ENCODE results near the gene ERGIC1. TPM values are rescaled to one million over a fixed set of nuclear protein-coding genes. Genes with fewer than 3 reads are reported as not detected.

Gene ERGIC1
- total and polyA plus RNA-seq, 10 of the 15 experiments (the other 5 are each of a cell fraction or from before 2014, with no cell fraction given), result 8.8 to 104 (median 76.3) TPM

GRCh38 chr5:172871982-172872381 is 37.9 kb downstream of the ERGIC1 start:
- SMC1A ChIA-PET (ENCODE audit: uncharacterized antibody, unreplicated experiment), result interaction anchor here (1.3 kb wide), 1 partner anchor 43 kb away, joined by 3 read pairs; no protein-coding TSS in a partner anchor
- H3K4me3 ChIP-seq, result no peak overlapping the region
- H3K9me3 ChIP-seq (replicated peaks; ENCODE audit: control insufficient read depth, insufficient read depth, low read length), result no peaks in the 10 kb centered on the region
- H3K4me2 ChIP-seq (ENCODE audit: control insufficient read depth, insufficient read depth), result no peak overlapping the region
- ATAC-seq (no peak), DNase-seq (ENCODE audit: low read depth, low spot score) (no peak), FAIRE-seq (no peak)
- CTCF ChIA-PET, result interaction anchor here (0.6 kb wide), 1 partner anchor 10 kb away, joined by 3 read pairs; no protein-coding TSS in a partner anchor
- H2AFZ ChIP-seq (ENCODE audit: control insufficient read depth, low read depth, low read length), result no peak overlapping the region
- intact Hi-C loops (cut with micrococcal nuclease; ENCODE audit: unreplicated experiment) (no loop called here), in situ Hi-C loops (cut with MboI) (no loop called here)
- peaks cover 3% of the 10 kb centered on the region; the same call in 1 of the 2 replicates for H4K20me1 ChIP-seq (ENCODE audit: control insufficient read depth, insufficient read depth)
- peaks cover 5% of the 10 kb centered on the region for H3K79me2 ChIP-seq (ENCODE audit: control insufficient read depth, insufficient read depth, low read length)
- no TSS peak for BruUV-seq (replicated peaks)
- POLR2A ChIA-PET, result interaction anchor here (0.5 to 0.6 kb wide), 2 partner anchors 77 to 216 kb away, joined by 4 to 6 read pairs; no protein-coding TSS in a partner anchor
- H3K4me1 ChIP-seq (ENCODE audit: control insufficient read depth, insufficient read depth, low read length), result peaks cover 3% of the 10 kb centered on the region; the same call in 1 of the 2 replicates
- H3K27ac ChIP-seq (ENCODE audit: control insufficient read depth, insufficient read depth), result no peak overlapping the region
- peaks cover 0 to 4% of the 10 kb centered on the region in 2 experiments; a peak in 1 of 4 replicates for H3K36me3 ChIP-seq (ENCODE audit: control insufficient read depth in 2 of 2, insufficient read depth in 2 of 2, low read length in 1 of 2)
- WGBS (ENCODE audit: insufficient coverage, insufficient replicate concordance, low lambda C conversion rate, missing lambda C conversion rate), result 68% methylated on average over 5 of the region's 5 CpGs
- no peak overlapping the region for H3K9ac ChIP-seq (ENCODE audit: control insufficient read depth, insufficient read depth, low read length)
- no peak for TF ChIP-seq FOS (IDR thresholded peaks at IDR 0.05; ENCODE audit: borderline replicate concordance, extremely low read depth, insufficient read length)
- TF ChIP-seq SUZ12 (IDR thresholded peaks at IDR 0.05; ENCODE audit: unreplicated experiment), result no peak
- TF ChIP-seq CHD1 (IDR thresholded peaks at IDR 0.05; ENCODE audit: low read depth, low read length), result no peak
- TF ChIP-seq KAT2A (conservative IDR thresholded peaks at IDR 0.05; ENCODE audit: control insufficient read depth, low read depth, low read length), result no peak
- H3K27me3 ChIP-seq (replicated peaks in 1 of 2; ENCODE audit: control insufficient read depth in 2 of 2, insufficient read depth in 2 of 2, low read length in 1 of 2), result no peaks in the 10 kb centered on the region
- RAD21 ChIA-PET (ENCODE audit: unreplicated experiment), result no interaction called here

DNA sequence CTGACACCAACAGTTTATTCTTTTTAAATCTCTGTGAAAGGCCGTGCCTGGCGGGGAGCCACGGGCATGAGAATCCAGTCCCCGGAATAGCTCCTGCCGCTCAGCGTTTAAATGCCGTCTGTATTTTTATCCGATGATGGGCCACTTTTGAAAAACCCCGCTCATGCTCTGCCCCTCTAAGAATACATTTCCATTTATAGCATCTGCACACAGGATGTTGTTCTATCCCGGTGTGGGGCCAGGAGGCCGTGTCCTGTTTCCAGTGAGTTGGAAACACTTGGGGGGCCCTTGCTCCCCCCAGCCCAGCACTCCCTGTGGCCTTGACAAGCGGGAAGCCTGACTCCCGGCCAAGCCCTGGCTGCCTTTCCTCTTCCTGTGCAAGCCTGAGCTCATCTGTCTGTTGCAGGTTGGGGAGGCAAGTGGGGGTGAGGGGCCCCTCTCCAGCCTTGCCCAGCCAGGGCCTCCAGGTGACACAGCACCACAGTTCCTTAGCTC is 39.0 kb downstream of the ERGIC1 start:
- Histone ChIP-seq H3K36me3 (ENCODE audit: control insufficient read depth in 2 of 2, insufficient read depth in 2 of 2, low read length in 1 of 2) (peaks cover 0 to 4% of the 10 kb centered on the region in 2 experiments; a peak in 1 of 4 replicates), H3K9ac (ENCODE audit: control insufficient read depth, insufficient read depth, low read length) (no peak overlapping the region), H3K9me3 (replicated peaks; ENCODE audit: control insufficient read depth, insufficient read depth, low read length) (no peaks in the 10 kb centered on the region), H3K79me2 (ENCODE audit: control insufficient read depth, insufficient read depth, low read length) (peaks cover 7% of the 10 kb centered on the region), H3K27ac (ENCODE audit: control insufficient read depth, insufficient read depth) (no peak overlapping the region; the same call in 1 of the 2 replicates), H4K20me1 (ENCODE audit: control insufficient read depth, insufficient read depth) (peaks cover 3% of the 10 kb centered on the region; the same call in 1 of the 2 replicates), H3K4me2 (ENCODE audit: control insufficient read depth, insufficient read depth) (no peak overlapping the region), H3K4me1 (ENCODE audit: control insufficient read depth, insufficient read depth, low read length) (peaks cover 3% of the 10 kb centered on the region), H3K4me3 (no peak overlapping the region), H3K27me3 (replicated peaks in 1 of 2; ENCODE audit: control insufficient read depth in 2 of 2, insufficient read depth in 2 of 2, low read length in 1 of 2) (no peaks in the 10 kb centered on the region), H2AFZ (ENCODE audit: control insufficient read depth, low read depth, low read length) (no peak overlapping the region)
- DNase-seq (ENCODE audit: low read depth, low spot score) (no peak), ATAC-seq (no peak), FAIRE-seq (no peak)
- ChIA-PET RAD21 (ENCODE audit: unreplicated experiment) (no interaction called here), CTCF (interaction anchor here (1.5 kb wide), 1 partner anchor 102 kb away, joined by 3 read pairs; the partner anchor contains the start of gene DUSP1), POLR2A (no interaction called here), SMC1A (ENCODE audit: uncharacterized antibody, unreplicated experiment) (interaction anchor here (1.3 kb wide), 1 partner anchor 44 kb away, joined by 3 read pairs; no protein-coding TSS in a partner anchor)
- intact Hi-C loops (cut with micrococcal nuclease; ENCODE audit: unreplicated experiment) (no loop called here), in situ Hi-C loops (cut with MboI) (no loop called here)
- TF ChIP-seq MEF2A (IDR thresholded peaks at IDR 0.05; ENCODE audit: insufficient read depth, low read depth, low read length), result no peak
- 89% methylated on average over 13 of the region's 13 CpGs for WGBS (ENCODE audit: insufficient coverage, insufficient replicate concordance, low lambda C conversion rate, missing lambda C conversion rate)
- no TSS peak for BruUV-seq (replicated peaks)
